SW480 (cell line): ENCODE measurements around the gene MCFD2.
A peak's percentile ranks its signal among the peaks of the same experiment; 100 is the strongest.

Experiments used
- DNase-seq: peaks from one replicate; pipeline ENCODE4 v3.0.0-alpha.2; 2016; ENCODE audit warnings: low spot score

MCFD2 gene

GRCh38 chr2:46915281-46915810 is at the start of gene MCFD2:
Gene MCFD2, minus strand, starts transcription at chr2:46915806. Its CDS starts 6,635 bp downstream, at chr2:46909171.
- peak; percentile 14 for DNase-seq

- DNase-seq: no peak
These were observed 49.4 kb upstream of the MCFD2 start for GRCh38 chr2:46964835-46965560.

GRCh38 chr2:46963941-46964673 is 48.5 kb upstream of the MCFD2 start:
- no peak for DNase-seq

- DNase-seq: no peak
These were observed 47.6 kb upstream of the MCFD2 start for GRCh38 chr2:46963210-46963609.

GRCh38 chr2:46962751-46963150 is 47.1 kb upstream of the MCFD2 start:
- DNase-seq: no peak

GRCh38 chr2:46960618-46961017 is 45.0 kb upstream of the MCFD2 start:
- no peak for DNase-seq

- DNase-seq: no peak
These were observed 42.9 kb upstream of the MCFD2 start for GRCh38 chr2:46958431-46959017.

GRCh38 chr2:46956981-46957531 is 41.5 kb upstream of the MCFD2 start:
- DNase-seq: no peak

GRCh38 chr2:46955764-46956163 is 40.2 kb upstream of the MCFD2 start:
- DNase-seq: no peak

GRCh38 chr2:46954951-46955571 is 39.5 kb upstream of the MCFD2 start:
- DNase-seq: peak; percentile 90

- no peak for DNase-seq
These were observed 36.6 kb upstream of the MCFD2 start for GRCh38 chr2:46952171-46952570.

- no peak for DNase-seq
These were observed 35.9 kb upstream of the MCFD2 start for GRCh38 chr2:46951290-46952064.

- no peak for DNase-seq
These were observed 34.7 kb upstream of the MCFD2 start for GRCh38 chr2:46950314-46950713.

GRCh38 chr2:46947841-46948240 is 32.2 kb upstream of the MCFD2 start:
- DNase-seq: no peak

GRCh38 chr2:46945671-46946070 is 30.1 kb upstream of the MCFD2 start:
- DNase-seq: no peak

GRCh38 chr2:46943881-46944798 is 28.5 kb upstream of the MCFD2 start:
- DNase-seq: no peak

- DNase-seq: no peak
These were observed 27.5 kb upstream of the MCFD2 start for GRCh38 chr2:46942891-46943626.

- peak; percentile 41 for DNase-seq
These were observed 26.5 kb upstream of the MCFD2 start for GRCh38 chr2:46942143-46942526.

GRCh38 chr2:46939626-46940359 is 24.2 kb upstream of the MCFD2 start:
- DNase-seq: peak; percentile 30
